GM11168 (cell line): ENCODE measurements around the gene NELL2.

Experiments used
- in situ Hi-C: fragments of 300-500 bp; cut with MboI; formaldehyde crosslinking; loops from one replicate; pipeline ENCODE4 v1.12.0; 2022; ENCODE audit warnings: low sequenced_read_pairs; ENCODE audit not compliant: unreplicated experiment

The NELL2 gene

DNA sequence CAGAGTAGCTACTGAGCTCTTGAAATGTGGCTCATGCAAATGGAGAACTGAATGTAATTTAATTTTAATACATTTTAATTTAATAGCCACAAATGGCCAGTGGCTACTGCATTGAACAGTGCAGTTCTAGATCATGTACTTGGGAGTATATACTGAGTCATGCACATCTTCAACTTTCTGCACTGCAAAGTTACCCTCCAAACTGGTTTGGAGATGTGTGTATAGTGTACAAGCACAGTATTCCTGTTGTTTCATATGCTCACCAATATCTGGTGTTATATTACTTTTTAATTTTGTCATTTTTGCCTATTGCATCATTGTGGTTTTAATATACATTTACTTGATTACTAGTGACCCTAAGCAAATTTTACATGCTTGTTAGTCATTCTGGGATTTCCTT, 372.8 kb downstream of the NELL2 start:
- in situ Hi-C loops = no loop called here

DNA sequence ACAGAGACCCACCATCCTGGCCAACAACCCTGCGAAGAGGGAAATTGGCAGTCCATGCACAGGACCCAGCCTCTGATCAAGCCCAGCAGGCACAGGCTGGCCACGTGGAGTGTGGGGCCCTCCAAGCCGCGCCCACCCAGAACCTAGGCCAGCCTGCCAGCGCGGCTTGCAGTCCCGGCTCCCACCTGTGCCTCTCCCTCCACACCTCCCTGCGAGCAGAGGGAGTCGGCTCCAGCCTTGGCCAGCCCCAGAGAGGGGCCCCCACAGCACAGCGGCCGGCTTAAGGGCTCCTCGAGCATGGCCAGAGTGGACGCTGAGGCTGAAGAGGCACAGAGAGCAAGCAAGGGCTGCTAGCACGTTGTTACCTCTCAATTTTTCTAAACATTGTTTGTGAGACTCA, 373.4 kb downstream of the NELL2 start:
- in situ Hi-C loops = no loop called here

DNA sequence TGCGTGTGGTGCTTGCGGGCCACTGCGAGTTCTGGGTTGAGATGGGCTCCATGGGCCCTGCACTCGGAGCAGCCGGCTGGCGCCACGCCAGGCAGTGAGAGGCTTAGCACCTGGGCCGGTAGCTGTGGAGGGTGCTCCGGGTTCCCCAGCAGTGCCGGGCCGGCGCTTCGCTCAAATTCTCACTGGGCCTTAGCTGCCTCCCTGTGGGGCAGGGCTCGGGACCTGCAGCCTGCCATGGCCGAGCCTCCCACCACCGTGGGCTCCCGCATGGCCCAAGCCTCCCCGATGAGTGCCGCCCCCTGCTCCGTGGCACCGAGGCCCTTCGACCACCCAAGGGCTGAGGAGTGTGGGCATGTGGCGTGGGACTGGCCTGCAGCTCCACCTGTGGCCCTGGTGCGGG, 375.7 kb downstream of the NELL2 start:
- in situ Hi-C loops = no loop called here

DNA sequence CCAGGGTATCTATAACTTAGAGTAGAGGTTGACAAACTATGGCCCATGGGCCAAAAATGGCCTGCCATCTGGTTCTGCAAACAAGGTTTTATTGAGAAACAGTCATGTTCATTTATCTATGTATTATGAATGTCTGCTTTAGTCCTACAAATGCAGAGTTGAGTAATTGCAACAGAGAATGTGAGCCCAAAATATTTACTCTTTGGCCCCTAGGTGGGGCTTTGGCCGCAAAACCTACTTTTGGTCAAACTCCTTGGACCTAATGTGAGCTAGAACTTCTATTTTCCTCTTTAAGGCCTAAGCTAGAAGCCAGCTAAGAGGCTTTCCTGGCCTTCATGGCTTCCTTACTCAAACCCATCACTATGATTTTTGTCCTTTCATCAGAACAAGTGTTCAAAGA, 379.1 kb downstream of the NELL2 start:
- in situ Hi-C loops = no loop called here

DNA sequence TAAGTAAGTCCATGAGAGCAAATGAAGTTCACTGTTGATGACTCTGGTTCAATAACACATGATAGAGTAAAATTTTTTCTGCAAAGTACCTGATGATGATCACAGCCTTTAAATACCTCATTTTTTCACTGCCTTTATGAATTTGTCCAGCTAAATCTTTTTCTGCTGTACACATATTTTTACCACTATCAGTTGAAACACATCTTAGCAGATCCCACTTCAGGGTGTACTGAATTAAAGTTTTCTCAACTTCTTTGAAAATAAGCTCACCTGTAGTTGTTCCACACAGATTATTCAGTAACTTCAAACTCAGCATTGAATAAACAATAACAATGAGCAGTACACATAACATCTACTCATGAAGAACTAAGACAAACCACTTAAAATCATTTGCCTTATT, 385.9 kb downstream of the NELL2 start:
- in situ Hi-C loops = no loop called here

DNA sequence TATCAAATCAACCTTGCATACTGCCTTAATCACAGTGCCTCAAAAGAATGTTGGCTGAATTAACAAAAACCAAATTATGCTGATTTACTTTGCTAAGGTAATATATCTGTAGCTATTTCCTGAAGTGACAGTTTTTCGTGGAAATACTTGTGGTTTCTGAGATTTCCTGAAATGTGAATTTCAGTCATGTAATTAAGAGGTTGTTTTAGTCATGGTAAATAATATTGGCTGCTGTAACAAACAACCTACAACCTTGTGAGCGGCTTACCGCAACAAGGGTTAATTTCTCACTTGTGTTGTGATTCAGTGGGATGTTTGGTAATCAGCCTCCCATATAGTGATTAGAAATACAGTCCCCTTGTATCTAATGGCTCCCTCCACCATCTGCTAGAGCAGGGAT, 387.9 kb downstream of the NELL2 start:
- in situ Hi-C loops = no loop called here

DNA sequence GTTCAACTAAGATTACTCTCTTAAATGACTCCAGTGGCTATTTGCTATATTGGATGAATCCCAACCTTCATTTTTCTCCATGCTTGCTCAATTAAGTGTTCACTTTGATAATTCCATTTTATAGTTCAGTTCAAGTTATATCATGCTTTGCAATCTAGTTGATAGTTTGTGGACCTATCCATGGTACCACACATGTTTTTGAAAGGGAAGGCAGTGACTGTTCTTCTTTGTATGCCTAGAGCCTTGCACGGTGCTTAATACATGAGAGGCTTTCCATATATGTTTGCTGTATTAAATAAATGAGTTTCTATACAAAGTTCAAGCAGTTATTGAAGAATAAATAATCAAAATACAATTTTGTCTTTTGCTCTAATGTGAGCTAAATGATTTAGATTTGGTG, 391.3 kb downstream of the NELL2 start:
- in situ Hi-C loops = no loop called here

DNA sequence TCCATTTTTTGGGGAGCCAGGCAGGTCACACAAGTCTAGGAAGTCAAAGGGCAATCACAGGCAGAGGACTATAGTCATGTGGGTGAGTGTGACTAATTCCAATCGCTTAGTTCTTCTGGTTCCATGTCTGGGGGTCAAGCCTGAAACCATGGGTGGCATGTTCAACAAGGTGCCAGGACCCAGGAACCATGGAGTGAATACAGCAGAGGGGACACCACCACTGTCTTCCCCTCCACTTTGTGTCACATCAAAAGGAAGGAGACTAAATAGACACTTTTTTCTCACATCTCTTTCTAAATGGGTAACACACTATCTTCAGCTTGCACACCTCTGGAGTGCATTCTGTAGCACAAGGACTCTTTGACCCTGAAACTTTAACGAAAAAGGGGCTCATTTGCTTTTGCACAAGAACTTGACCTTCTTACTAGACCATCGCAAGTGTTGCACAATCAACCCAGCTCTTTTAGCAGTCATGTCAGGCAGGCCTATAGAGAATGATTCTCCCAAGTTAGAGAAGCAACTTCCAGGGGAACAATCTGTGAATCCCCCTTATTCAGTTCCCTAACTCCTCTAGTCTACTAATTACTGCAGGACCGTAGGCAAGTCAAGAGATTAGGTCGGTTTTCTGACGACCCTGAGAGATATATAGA, 398.7 kb downstream of the NELL2 start:
- in situ Hi-C loops = no loop called here

DNA sequence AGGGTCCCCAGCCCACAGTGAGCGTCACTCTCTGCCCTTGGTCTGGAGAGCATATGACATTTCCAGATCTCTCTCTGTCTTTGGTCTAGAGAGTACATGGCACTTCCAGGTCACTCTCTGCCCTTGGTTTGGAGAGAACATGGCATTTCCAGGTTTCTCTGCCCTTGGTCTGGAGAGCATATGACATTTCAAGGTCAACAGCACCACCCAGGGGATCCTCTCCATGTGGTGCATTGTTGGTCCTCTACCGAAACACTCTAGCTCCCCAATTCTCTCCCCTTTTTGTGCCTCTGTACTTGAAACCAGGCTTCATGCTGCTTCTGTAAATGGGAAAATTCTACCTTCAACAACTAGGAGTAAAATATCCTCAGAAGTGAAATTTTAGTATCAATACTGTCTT, 399.4 kb downstream of the NELL2 start:
- in situ Hi-C loops = no loop called here

DNA sequence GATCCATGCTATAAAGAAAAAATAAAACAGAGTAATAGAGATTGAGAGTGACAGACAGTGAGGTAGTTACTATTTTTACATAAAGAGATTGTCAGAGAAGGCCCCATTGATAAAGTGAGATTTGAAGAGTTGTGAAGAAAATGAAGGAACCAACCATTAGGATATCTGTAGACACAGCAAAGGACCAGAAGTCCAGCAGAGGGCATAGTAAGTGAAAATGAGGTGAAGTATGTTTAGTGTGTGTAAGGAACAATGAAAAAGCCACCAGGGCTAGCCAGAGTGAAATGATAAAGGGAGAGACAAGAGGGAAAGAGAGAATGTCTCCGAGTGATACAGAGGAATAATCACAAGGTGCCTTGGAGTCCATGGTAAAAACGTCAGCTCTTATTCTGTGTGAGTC, 411.0 kb downstream of the NELL2 start:
- in situ Hi-C loops = no loop called here

DNA sequence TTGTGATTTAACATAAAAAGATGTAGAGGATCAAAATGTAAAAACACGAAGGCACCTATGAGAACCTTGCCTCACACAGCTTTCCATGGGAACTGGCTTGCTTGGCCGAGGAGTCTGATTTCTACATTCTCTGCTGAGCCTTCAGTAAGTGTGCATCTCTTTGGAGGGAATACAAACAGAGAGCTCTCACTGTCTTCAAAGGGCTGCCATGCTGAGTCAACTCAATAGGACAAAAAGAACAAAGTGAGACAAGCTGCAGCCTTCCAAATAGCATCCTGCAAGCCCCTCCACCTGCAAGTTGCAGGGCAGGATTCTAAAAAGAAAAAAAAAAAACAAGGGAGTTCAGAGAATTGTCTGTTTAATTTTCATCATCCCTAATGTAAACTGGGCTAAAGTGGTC, 411.9 kb downstream of the NELL2 start:
- in situ Hi-C loops = no loop called here

DNA sequence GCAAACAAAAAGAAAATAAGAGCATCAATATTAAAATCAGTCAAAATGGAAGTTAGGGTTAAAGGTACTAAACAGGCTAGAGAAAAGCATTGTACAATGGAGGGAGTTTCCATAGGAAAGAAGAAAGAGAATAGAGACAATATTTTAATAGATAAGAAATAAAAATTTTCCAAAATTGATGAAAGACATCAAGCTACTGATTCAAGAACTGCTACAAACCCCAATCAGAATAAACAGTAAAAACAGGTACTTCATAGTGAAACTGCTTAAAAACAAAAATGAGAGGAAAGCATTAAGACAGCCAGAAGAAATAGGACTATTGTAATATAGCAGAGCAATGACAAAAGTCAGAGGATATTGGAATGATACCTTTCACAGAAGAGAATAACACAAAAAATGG, 413.4 kb downstream of the NELL2 start:
- in situ Hi-C loops = no loop called here

DNA sequence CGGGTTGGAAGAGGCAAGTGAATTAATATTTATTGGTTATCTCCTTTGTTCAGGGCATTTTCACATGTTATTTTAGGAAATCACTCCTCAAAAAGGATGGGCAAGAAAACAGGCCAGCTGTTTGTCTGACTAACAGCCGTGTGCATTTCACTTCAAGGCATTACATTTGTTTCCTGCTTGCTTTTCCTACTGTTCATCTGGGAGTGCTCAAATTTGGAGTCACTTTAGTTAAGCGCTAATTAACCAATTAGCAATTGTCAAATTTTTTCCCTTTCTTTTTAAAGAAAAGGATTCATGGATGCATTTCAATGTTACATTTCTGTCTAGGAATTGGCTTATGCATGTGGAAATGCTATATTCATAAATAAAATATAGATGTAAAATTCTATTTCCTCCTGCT, 415.9 kb downstream of the NELL2 start:
- in situ Hi-C loops = no loop called here

DNA sequence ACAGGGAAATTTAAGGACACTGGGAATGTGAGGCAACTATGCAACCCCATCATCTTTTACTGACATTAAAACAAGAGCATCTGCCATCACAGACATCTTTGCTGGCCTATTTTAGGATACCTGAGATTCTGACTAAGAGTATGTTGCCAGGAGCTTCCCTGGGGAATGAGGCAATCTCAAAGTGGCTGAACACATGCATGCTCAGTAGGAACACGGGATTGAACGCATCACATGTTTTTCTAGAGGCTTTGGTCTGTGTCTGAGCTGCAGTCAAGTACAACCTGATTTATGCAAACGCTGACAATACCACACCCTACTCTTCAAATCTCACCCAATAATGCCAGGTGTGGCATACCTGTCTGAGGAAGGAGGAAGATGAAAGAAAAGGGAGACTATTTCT, 416.5 kb downstream of the NELL2 start:
- in situ Hi-C loops = no loop called here
